Measurements from ENCODE around the gene SPHK1. TPM values are rescaled to one million over a fixed set of nuclear protein-coding genes. Genes with fewer than 3 reads are reported as not detected.

Gene SPHK1
- total RNA-seq, 1 experiment from 2014 or later, result 18.2 TPM

DNA sequence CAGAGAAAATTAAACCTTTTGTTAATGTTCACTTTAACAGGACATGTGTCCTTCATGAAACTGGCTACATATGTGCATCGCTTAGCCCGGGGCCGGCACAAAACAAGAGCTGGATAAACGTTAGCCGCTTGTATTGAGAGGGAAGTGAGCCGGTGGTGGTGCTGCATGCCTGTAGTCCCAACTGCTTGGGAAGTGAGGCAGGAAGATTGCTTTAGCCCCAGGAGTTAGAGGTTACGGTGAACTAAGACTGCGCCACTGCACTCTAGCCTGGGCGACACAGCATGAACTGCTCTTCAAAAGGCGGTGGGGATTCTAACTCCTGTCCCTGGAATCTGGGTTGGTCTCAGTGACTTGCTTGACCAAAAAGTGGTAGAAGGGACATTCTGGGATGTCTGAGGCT is 15.0 kb upstream of the SPHK1 start:
- ATAC-seq (no peak), DNase-seq (ENCODE audit: low read depth, low spot score) (no peak)
- H3K36me3 ChIP-seq (ENCODE audit: control insufficient read depth, insufficient read depth, low read length), result no peaks in the 10 kb centered on the region
- H3K4me3 ChIP-seq (ENCODE audit: low read depth in 2 of 2, low read length in 2 of 2), result no peak overlapping the region
- H3K4me1 ChIP-seq (ENCODE audit: control insufficient read depth, insufficient read depth, low read length), result 0 out of 2 replicates have a peak, but pooled peaks cover 5% of the 10 kb centered on the region
- no peak overlapping the region for H3K27ac ChIP-seq (ENCODE audit: low read length)
- BruUV-seq (replicated peaks), result no TSS peak
- intact Hi-C loops (cut with micrococcal nuclease; ENCODE audit: unreplicated experiment) (no loop called here), in situ Hi-C loops (cut with HindIII; ENCODE audit: low pct_unique_long_range_greater_than_20kb, low sequenced_read_pairs) (no loop called here)
- ChIA-PET CTCF (interaction anchor here (1.0 kb wide), 1 partner anchor 17 kb away, joined by 10 read pairs; no protein-coding TSS in a partner anchor), POLR2A (no interaction called here)
- TF ChIP-seq, protein P1, sequence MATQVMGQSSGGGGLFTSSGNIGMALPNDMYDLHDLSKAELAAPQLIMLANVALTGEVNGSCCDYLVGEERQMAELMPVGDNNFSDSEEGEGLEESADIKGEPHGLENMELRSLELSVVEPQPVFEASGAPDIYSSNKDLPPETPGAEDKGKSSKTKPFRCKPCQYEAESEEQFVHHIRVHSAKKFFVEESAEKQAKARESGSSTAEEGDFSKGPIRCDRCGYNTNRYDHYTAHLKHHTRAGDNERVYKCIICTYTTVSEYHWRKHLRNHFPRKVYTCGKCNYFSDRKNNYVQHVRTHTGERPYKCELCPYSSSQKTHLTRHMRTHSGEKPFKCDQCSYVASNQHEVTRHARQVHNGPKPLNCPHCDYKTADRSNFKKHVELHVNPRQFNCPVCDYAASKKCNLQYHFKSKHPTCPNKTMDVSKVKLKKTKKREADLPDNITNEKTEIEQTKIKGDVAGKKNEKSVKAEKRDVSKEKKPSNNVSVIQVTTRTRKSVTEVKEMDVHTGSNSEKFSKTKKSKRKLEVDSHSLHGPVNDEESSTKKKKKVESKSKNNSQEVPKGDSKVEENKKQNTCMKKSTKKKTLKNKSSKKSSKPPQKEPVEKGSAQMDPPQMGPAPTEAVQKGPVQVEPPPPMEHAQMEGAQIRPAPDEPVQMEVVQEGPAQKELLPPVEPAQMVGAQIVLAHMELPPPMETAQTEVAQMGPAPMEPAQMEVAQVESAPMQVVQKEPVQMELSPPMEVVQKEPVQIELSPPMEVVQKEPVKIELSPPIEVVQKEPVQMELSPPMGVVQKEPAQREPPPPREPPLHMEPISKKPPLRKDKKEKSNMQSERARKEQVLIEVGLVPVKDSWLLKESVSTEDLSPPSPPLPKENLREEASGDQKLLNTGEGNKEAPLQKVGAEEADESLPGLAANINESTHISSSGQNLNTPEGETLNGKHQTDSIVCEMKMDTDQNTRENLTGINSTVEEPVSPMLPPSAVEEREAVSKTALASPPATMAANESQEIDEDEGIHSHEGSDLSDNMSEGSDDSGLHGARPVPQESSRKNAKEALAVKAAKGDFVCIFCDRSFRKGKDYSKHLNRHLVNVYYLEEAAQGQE (IDR thresholded peaks at IDR 0.05; ENCODE audit: insufficient read depth in 1 of 2, low read depth in 2 of 2, low read length in 1 of 2), result no peak
- TF ChIP-seq TCF7L2 (IDR thresholded peaks at IDR 0.05; ENCODE audit: low read depth, low read length) (no peak), POLR2AphosphoS5 (IDR thresholded peaks at IDR 0.05; ENCODE audit: low read depth, low read length) (no peak), CTCF (IDR thresholded peaks at IDR 0.05) (no peak), SIN3A (IDR thresholded peaks at IDR 0.05; ENCODE audit: borderline replicate concordance, insufficient read depth, low read depth, low read length) (no peak)
- H3K9me3 ChIP-seq (ENCODE audit: control insufficient read depth, insufficient read depth, low read depth, low read length), result no peaks in the 10 kb centered on the region
- no peaks in the 10 kb centered on the region for H3K27me3 ChIP-seq (ENCODE audit: control insufficient read depth, insufficient read depth, low read length)

DNA sequence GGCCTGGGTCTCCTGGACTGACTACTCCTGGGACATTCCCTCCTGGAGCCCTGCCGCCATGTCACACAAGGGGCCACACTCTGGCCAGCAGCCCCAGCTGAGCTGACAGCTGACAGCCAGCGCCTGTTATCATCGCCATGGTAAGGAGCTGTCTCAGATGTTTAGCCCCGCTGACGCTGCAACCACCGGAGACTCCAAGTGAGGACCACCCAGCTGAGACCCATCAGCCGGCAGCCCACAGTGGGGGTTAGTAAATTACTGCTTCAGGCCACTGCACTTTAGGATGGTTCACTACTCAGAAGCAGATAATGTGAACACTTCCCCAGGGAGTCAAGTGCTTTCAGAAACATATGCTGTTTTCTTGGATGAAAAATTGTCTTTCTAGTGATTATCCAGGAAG is 14.6 kb upstream of the SPHK1 start:
- CTCF ChIA-PET, result interaction anchor here (0.7 to 1.5 kb wide), 6 partner anchors 7 to 267 kb away, joined by 3 to 10 read pairs (median 6); partner anchors contain the start of gene SPHK1
- in situ Hi-C loops (cut with HindIII; ENCODE audit: low pct_unique_long_range_greater_than_20kb, low sequenced_read_pairs), result no loop called here
- BruUV-seq (replicated peaks), result no TSS peak
- TF ChIP-seq, protein P1 (IDR thresholded peaks at IDR 0.05; ENCODE audit: insufficient read depth in 1 of 2, low read depth in 2 of 2, low read length in 1 of 2), result no peak
- TF ChIP-seq POLR2AphosphoS5 (IDR thresholded peaks at IDR 0.05; ENCODE audit: low read depth, low read length) (no peak), SIN3A (IDR thresholded peaks at IDR 0.05; ENCODE audit: borderline replicate concordance, insufficient read depth, low read depth, low read length) (no peak), CTCF (IDR thresholded peaks at IDR 0.05) (no peak)
- 0 out of 2 replicates have a peak, but pooled peaks cover 5% of the 10 kb centered on the region for H3K4me1 ChIP-seq (ENCODE audit: control insufficient read depth, insufficient read depth, low read length)
- no peaks in the 10 kb centered on the region for H3K9me3 ChIP-seq (ENCODE audit: control insufficient read depth, insufficient read depth, low read depth, low read length)
- ATAC-seq (no peak), DNase-seq (ENCODE audit: low read depth, low spot score) (no peak)
- H3K4me3 ChIP-seq (ENCODE audit: low read depth in 2 of 2, low read length in 2 of 2), result no peak overlapping the region
- intact Hi-C loops (cut with micrococcal nuclease; ENCODE audit: unreplicated experiment), result no loop called here
- POLR2A ChIA-PET, result no interaction called here
- no peaks in the 10 kb centered on the region for H3K36me3 ChIP-seq (ENCODE audit: control insufficient read depth, insufficient read depth, low read length)
- no peak overlapping the region for H3K27ac ChIP-seq (ENCODE audit: low read length)
- no peaks in the 10 kb centered on the region for H3K27me3 ChIP-seq (ENCODE audit: control insufficient read depth, insufficient read depth, low read length)

Data from Panc1 (cell line).